ENCODE data around the gene IFNL4. TPM values are rescaled to one million over a fixed set of nuclear protein-coding genes. Genes with fewer than 3 reads are reported as not detected.

The IFNL4 gene
- total RNA-seq, 1 experiment from 2014 or later: not detected

DNA sequence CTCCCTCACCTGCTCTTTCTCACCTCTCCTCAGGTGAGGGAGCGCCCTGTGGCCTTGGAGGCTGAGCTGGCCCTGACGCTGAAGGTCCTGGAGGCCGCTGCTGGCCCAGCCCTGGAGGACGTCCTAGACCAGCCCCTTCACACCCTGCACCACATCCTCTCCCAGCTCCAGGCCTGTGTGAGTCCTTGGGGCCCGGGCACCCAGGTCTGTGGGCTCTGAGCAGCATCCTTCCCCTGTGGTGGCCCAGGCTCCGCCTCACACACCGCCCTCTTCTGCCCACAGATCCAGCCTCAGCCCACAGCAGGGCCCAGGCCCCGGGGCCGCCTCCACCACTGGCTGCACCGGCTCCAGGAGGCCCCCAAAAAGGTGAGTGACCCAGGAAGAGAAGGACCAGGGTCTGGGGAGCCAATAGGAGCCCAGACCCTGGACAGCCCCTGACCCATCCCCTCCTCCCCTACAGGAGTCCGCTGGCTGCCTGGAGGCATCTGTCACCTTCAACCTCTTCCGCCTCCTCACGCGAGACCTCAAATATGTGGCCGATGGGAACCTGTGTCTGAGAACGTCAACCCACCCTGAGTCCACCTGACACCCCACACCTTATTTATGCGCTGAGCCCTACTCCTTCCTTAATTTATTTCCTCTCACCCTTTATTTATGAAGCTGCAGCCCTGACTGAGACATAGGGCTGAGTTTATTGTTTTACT is 49.4 kb upstream of the IFNL4 start:
- no peak overlapping the region for H3K27ac ChIP-seq (ENCODE audit: insufficient read length, low read depth, low read length)
- H3K27ac Mint-ChIP-seq: no peak overlapping the region

More for the DNA sequence above, 49.4 kb upstream of the IFNL4 start:
- H3K4me3 Mint-ChIP-seq: no peak overlapping the region
- no peak overlapping the region for H2BK120ac ChIP-seq (ENCODE audit: low read depth, low read length, poor library complexity, severe bottlenecking)
- H3K14ac ChIP-seq (ENCODE audit: insufficient read depth, low read length): no peak overlapping the region
- no peaks in the 10 kb centered on the region for H3K9me3 Mint-ChIP-seq
- no peak overlapping the region for H4K5ac ChIP-seq (ENCODE audit: insufficient read length, low read depth, low read length)
- no peak overlapping the region for H2AK5ac ChIP-seq (ENCODE audit: insufficient read length, low read length)
- no peak overlapping the region for H3K4me2 ChIP-seq (ENCODE audit: insufficient read depth, insufficient read length, low read length)
- H4K8ac ChIP-seq (replicated peaks; ENCODE audit: insufficient read length, low read depth, low read length): no peak overlapping the region
- H3K79me2 ChIP-seq (ENCODE audit: insufficient read depth, low read length): no peaks in the 10 kb centered on the region
- H3K18ac ChIP-seq (ENCODE audit: insufficient read length, low read depth, low read length): no peak overlapping the region
- no peak overlapping the region for H3K56ac ChIP-seq (ENCODE audit: insufficient read length, low read depth, low read length)
- no peaks in the 10 kb centered on the region for H3K23me2 ChIP-seq (ENCODE audit: insufficient read length, low read depth, low read length, poor library complexity, severe bottlenecking)
- H4K20me1 ChIP-seq (ENCODE audit: control insufficient read depth, insufficient read depth, insufficient read length): no peaks in the 10 kb centered on the region
- no peak overlapping the region for H2BK20ac ChIP-seq (ENCODE audit: low read depth, low read length, poor library complexity, severe bottlenecking)
- no peak overlapping the region for H2BK12ac ChIP-seq (ENCODE audit: insufficient read length, low read depth, low read length)
- H3K4ac ChIP-seq (ENCODE audit: low read depth, low read length): no peak overlapping the region
- H3K36me3 Mint-ChIP-seq (ENCODE audit: insufficient read depth in 1 of 3, low read depth in 3 of 3): no peaks in the 10 kb centered on the region
- no peaks in the 10 kb centered on the region for H3K4me1 ChIP-seq (ENCODE audit: insufficient read depth, low read length)
- no peak for DNase-seq
- H2AFZ ChIP-seq (ENCODE audit: low read length): no peak overlapping the region
- H3K4me1 Mint-ChIP-seq: peaks cover 0 to 16% of the 10 kb centered on the region in 2 experiments; a peak in 2 of 4 replicates
- H2BK15ac ChIP-seq (ENCODE audit: low read depth, low read length): no peak overlapping the region
- no peaks in the 10 kb centered on the region for H3K27me3 ChIP-seq (ENCODE audit: insufficient read depth, low read length)
- H4K91ac ChIP-seq (ENCODE audit: insufficient read length, low read depth, low read length): no peak overlapping the region
- H3K23ac ChIP-seq (ENCODE audit: insufficient read length, low read depth, low read length): no peak overlapping the region
- no peak overlapping the region for H3T11ph ChIP-seq (ENCODE audit: low read length)
- WGBS (ENCODE audit: extremely low coverage, insufficient read length, low lambda C conversion rate): no CpG with 5 or more reads among the region's 17 CpGs
- H3K9ac ChIP-seq (ENCODE audit: extremely low read depth, insufficient read length, low read length): no peak overlapping the region
- no peaks in the 10 kb centered on the region for H3K79me1 ChIP-seq (ENCODE audit: insufficient read depth, low read depth, low read length, poor library complexity, severe bottlenecking)
- peaks cover 33% of the 10 kb centered on the region for H3K27me3 Mint-ChIP-seq (ENCODE audit: low read depth)
- no peak overlapping the region for H2BK5ac ChIP-seq (ENCODE audit: insufficient read length, low read length)
- H3K9me3 ChIP-seq (ENCODE audit: control insufficient read depth, low read depth, low read length): no peaks in the 10 kb centered on the region
- TF ChIP-seq, protein P1, sequence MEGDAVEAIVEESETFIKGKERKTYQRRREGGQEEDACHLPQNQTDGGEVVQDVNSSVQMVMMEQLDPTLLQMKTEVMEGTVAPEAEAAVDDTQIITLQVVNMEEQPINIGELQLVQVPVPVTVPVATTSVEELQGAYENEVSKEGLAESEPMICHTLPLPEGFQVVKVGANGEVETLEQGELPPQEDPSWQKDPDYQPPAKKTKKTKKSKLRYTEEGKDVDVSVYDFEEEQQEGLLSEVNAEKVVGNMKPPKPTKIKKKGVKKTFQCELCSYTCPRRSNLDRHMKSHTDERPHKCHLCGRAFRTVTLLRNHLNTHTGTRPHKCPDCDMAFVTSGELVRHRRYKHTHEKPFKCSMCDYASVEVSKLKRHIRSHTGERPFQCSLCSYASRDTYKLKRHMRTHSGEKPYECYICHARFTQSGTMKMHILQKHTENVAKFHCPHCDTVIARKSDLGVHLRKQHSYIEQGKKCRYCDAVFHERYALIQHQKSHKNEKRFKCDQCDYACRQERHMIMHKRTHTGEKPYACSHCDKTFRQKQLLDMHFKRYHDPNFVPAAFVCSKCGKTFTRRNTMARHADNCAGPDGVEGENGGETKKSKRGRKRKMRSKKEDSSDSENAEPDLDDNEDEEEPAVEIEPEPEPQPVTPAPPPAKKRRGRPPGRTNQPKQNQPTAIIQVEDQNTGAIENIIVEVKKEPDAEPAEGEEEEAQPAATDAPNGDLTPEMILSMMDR (conservative IDR thresholded peaks at IDR 0.05): no peak
